Endodermal cell (in vitro differentiated cells): ENCODE results near the gene RPL12. TPM values are rescaled to one million over a fixed set of nuclear protein-coding genes. Genes with fewer than 3 reads are reported as not detected.

Source experiments
- DNase-seq: peaks from one replicate; pipeline ENCODE4 v3.0.0-alpha.2; 2017
- H3K27ac ChIP-seq: 2 replicates; pipeline ENCODE4 v1.5.1; 2013; ENCODE audit warnings: mild to moderate bottlenecking, low read depth, low read length, moderate library complexity
- H3K27me3 ChIP-seq: 2 replicates; pipeline ENCODE4 v1.6.1; 2013; ENCODE audit warnings: mild to moderate bottlenecking, low read length, moderate library complexity; ENCODE audit not compliant: insufficient read depth, control insufficient read depth, poor library complexity, severe bottlenecking
- H3K36me3 ChIP-seq: 2 replicates; pipeline ENCODE4 v1.7.0; 2013; ENCODE audit warnings: mild to moderate bottlenecking, low read length, moderate library complexity; ENCODE audit not compliant: control insufficient read depth, insufficient read depth
- H3K4me1 ChIP-seq: one replicate; pipeline ENCODE4 v1.7.0; 2013; ENCODE audit warnings: low read length; ENCODE audit not compliant: control insufficient read depth, insufficient read depth
- H3K4me3 ChIP-seq: 2 replicates; pipeline ENCODE4 v1.5.1; 2013; ENCODE audit warnings: mild to moderate bottlenecking, low read length, moderate library complexity
- H3K9ac ChIP-seq: 2 replicates; pipeline ENCODE4 v1.6.1; 2013; ENCODE audit warnings: mild to moderate bottlenecking, low read length, moderate library complexity; ENCODE audit not compliant: poor library complexity, severe bottlenecking; ENCODE audit errors: extremely low read depth
- H3K9me3 ChIP-seq: 2 replicates; pipeline ENCODE4 v1.6.1; 2013; ENCODE audit warnings: mild to moderate bottlenecking, low read length, moderate library complexity; ENCODE audit not compliant: control insufficient read depth
- H3K27ac Mint-ChIP-seq: 2 replicates; pipeline ENCODE4 v1.8.0; 2020; ENCODE audit warnings: mixed read lengths
- H3K27me3 Mint-ChIP-seq: 2 replicates; pipeline ENCODE4 v1.8.0; 2021; ENCODE audit warnings: mild to moderate bottlenecking, mixed read lengths; ENCODE audit not compliant: insufficient read depth
- H3K36me3 Mint-ChIP-seq: 2 replicates; pipeline ENCODE4 v1.8.0; 2020; ENCODE audit warnings: low read depth, mixed read lengths
- H3K4me1 Mint-ChIP-seq: 2 replicates; pipeline ENCODE4 v1.8.0; 2020; ENCODE audit warnings: mixed read lengths
- H3K4me3 Mint-ChIP-seq: 2 replicates; pipeline ENCODE4 v1.8.0; 2020; ENCODE audit warnings: mild to moderate bottlenecking, moderate library complexity, mixed read lengths
- H3K9me3 Mint-ChIP-seq: 2 replicates; pipeline ENCODE4 v1.8.0; 2020; ENCODE audit warnings: mild to moderate bottlenecking, mixed read lengths
- CTCF ChIP-seq: fragments of 200-600 bp; sonication (generic); conservative IDR thresholded peaks from 2 replicates; pipeline ENCODE4 v1.5.0; 2021; ENCODE audit warnings: antibody characterized with exemption, mild to moderate bottlenecking
- WGBS, 2 experiments: methylation state at CpG; one replicate each; pipeline versions ENCODE4 v1.1.5 to v1.1.7; 2013; ENCODE audit warnings: missing lambda C conversion rate in 2 of 2, mixed read lengths in 1 of 2; ENCODE audit not compliant: insufficient coverage in 1 of 2, insufficient read length in 1 of 2; 5-methylcytosine and 5-hydroxymethylcytosine counted together
- total RNA-seq, 2 donors: library from RNA; stranded (reverse); fragmentation: NEBNext Ultra II Directional in 1 of 2; extraction: Animal tissue kit (Norgen Biotek cat#: 25700) in 1 of 2; gene quantifications; 2 replicates in 1 of 2; 3 replicates in 1 of 2; pipeline ENCODE4 v1.2.1, GENCODE V29; 2021

Gene RPL12
- total RNA-seq, 2 donors from 2014 or later: 1,241 to 1,436 TPM

DNA sequence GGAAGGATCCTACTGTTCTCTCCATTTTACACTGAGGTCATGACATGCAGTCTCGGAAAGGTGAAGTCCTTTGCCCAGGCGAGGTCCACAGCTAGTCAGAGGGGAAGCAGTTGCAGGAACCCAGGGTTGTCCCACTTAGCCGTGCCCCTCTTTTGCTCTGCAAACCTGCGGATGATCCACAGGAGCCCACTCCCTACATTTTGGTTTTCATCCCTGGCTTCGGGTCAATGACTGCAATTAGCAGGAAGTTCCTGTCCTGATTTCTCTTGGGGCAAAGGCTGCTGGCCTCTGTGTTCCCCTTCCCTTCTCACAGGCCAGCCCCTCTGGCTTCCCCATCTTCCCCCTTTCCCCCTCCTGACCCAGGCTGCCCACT lies 52.9 kb downstream of the RPL12 start:
- peaks cover 5% of the 10 kb centered on the region for H3K27me3 Mint-ChIP-seq
- peak overlapping the region; percentile 81 for H3K4me3 ChIP-seq
- no peaks in the 10 kb centered on the region for H3K9me3 ChIP-seq
- 57 to 68% methylated on average over 4 to 5 of the region's 5 CpGs for WGBS, 2 experiments
- H3K36me3 ChIP-seq: peaks cover 22% of the 10 kb centered on the region
- H3K27me3 ChIP-seq: no peaks in the 10 kb centered on the region
- peaks cover 9% of the 10 kb centered on the region for H3K4me1 ChIP-seq
- peak overlapping the region; percentile 44 for H3K27ac Mint-ChIP-seq
- H3K27ac ChIP-seq: no peak overlapping the region
- H3K9me3 Mint-ChIP-seq: no peaks in the 10 kb centered on the region
- DNase-seq: no peak
- no peak for TF ChIP-seq CTCF
- peaks cover 26% of the 10 kb centered on the region for H3K4me1 Mint-ChIP-seq
- peaks cover 6% of the 10 kb centered on the region for H3K36me3 Mint-ChIP-seq
- peak overlapping the region; percentile 32 for H3K9ac ChIP-seq
- H3K4me3 Mint-ChIP-seq: peak overlapping the region; percentile 70

Other genes starting within 250 kb of the RPL12 start
- gene GARNL3, start 186.6 kb downstream of the RPL12 start, total RNA-seq: 10 to 100 TPM in 1 of 2 donors, 1 to 10 TPM in 1; 7.2 to 12.8 TPM
- gene SLC2A8, start 54.2 kb downstream of the RPL12 start, total RNA-seq: 10 to 100 TPM; 33.6 to 40.3 TPM
- gene ZNF79, start 27.0 kb downstream of the RPL12 start, total RNA-seq: 1 to 10 TPM; 7.4 to 9.1 TPM
- 10 to 100 TPM; 18.4 to 19.8 TPM for gene LRSAM1, start 104 bp upstream of the RPL12 start, total RNA-seq
- 10 to 100 TPM; 27.8 to 46.8 TPM for gene STXBP1, start 160.9 kb upstream of the RPL12 start, total RNA-seq